HCT116 (cell line): ENCODE measurements around the gene SUGCT.

Source experiments
- CEBPB ChIP-seq: IDR thresholded peaks from 2 replicates; pipeline ENCODE4 v1.6.1; 2012; ENCODE audit warnings: low read depth
- CTCF ChIP-seq, 3 experiments: fragments of 200-600 bp in 1 of 3; sonication (generic) in 1 of 3; IDR thresholded peaks in 2 of 3; conservative IDR thresholded peaks in 1 of 3; 2 replicates each; pipeline ENCODE4 v1.5.1; 2012 to 2017; ENCODE audit warnings: low read depth in 2 of 3, low read length in 2 of 3, antibody characterized with exemption in 1 of 3, borderline replicate concordance in 1 of 3, control low read depth in 1 of 3, mild to moderate bottlenecking in 1 of 3, mixed read lengths in 1 of 3, mixed run types in 1 of 3, moderate library complexity in 1 of 3; ENCODE audit not compliant: insufficient read depth in 1 of 3
- EZH2 ChIP-seq: fragments of 200-600 bp; sonication (generic); IDR thresholded peaks from 2 replicates; pipeline ENCODE4 v1.6.1; 2017; ENCODE audit warnings: antibody characterized with exemption, mixed run types
- EZH2phosphoT487 ChIP-seq: fragments of 200-600 bp; IDR thresholded peaks from 2 replicates; pipeline ENCODE4 v1.6.1; 2018; ENCODE audit warnings: antibody characterized with exemption, borderline replicate concordance
- FOSL1 ChIP-seq: IDR thresholded peaks from 2 replicates; pipeline ENCODE4 v1.6.1; 2012; ENCODE audit warnings: low read depth
- POLR2A ChIP-seq: IDR thresholded peaks from 2 replicates; pipeline ENCODE4 v1.7.0; 2011; ENCODE audit warnings: borderline replicate concordance; ENCODE audit not compliant: insufficient read depth, insufficient read length; ENCODE audit errors: extremely low read depth
- POLR2AphosphoS5 ChIP-seq: IDR thresholded peaks from 2 replicates; pipeline ENCODE4 v1.6.1; 2011; ENCODE audit warnings: mild to moderate bottlenecking, low read depth, low read length, moderate library complexity
- RAD21 ChIP-seq: IDR thresholded peaks from 2 replicates; pipeline ENCODE4 v1.6.1; 2012; ENCODE audit warnings: low read depth, mild to moderate bottlenecking
- ZBTB33 ChIP-seq: IDR thresholded peaks from 2 replicates; pipeline ENCODE4 v1.6.1; 2011; ENCODE audit warnings: mild to moderate bottlenecking, low read length, moderate library complexity; ENCODE audit not compliant: insufficient replicate concordance; ENCODE audit errors: extremely low read depth

GRCh38 chr7:40156988-40157387 is 22.2 kb downstream of the SUGCT start:
- TF ChIP-seq CTCF (IDR thresholded peaks at IDR 0.05 in 2 of 3, conservative IDR thresholded peaks at IDR 0.05 in 1 of 3; ENCODE audit: borderline replicate concordance in 1 of 3, insufficient read depth in 1 of 3, low read depth in 2 of 3, low read length in 2 of 3) (no peak), POLR2A (no peak), EZH2phosphoT487 (no peak), POLR2AphosphoS5 (no peak), FOSL1 (no peak), EZH2 (no peak), ZBTB33 (no peak), CEBPB (no peak), RAD21 (no peak)
